Stimulated activated CD8-positive, alpha-beta memory T cell treated with anti-CD3 and anti-CD28 coated beads, Interleukin-4, amount 100 ng/mL, for 1 hour (primary cell): ENCODE results near the gene CLIC5.

ENCODE experiments used
- DNase-seq, 2 donors: peaks; one replicate each; pipeline ENCODE4 v3.0.0-alpha.2; 2020; ENCODE audit warnings: low read depth in 2 of 2, low spot score in 1 of 2

Gene CLIC5

DNA sequence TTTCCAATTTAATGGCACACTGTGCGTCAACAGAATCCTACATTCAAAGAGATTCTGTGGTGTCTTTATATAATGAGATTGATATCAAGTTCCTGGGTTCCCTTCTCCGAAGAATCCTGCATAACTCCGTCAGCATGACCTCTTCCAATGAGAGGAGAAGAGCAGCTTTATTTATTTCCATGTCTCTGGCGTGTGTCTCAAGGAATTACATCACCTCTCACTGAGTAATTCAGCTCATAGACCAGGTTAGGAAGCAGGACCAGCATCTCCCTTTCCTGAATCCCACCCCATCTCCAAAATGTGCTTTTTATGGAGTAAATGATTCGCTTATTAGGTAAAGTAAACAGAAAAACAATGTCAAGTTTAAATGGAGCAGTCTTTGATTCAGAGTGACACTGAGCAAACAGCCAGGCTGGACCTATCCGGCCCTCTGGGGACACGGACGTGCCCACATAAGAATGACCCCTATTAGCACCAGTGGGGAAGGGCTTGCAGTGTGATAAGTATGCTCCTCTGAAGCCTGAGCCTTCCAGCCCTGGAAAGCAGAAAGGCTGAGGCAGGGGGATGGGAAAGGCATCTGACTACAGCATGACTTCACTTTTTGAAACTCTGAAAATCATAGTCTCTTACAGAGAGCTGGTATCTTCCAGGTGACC lies 165.2 kb downstream of the CLIC5 start:
- no peak for DNase-seq

DNA sequence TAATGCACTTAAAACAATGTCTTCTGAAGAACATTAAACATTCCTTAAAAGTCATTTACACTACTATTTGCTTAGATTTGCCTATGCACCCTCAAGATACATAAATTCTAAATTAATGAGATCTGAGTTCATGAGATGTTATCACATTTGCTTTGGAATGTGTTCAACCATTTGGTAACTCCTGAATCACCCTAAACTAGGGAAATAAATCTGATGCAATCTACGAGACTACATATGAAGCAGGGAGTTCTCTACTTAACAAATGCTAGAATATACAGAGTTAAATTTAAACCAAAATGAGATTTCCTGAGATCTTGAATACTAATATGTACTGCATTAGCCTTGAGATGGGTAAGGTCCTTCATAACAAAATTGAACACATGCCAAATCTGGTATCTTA lies 170.1 kb downstream of the CLIC5 start:
- no peak for DNase-seq

DNA sequence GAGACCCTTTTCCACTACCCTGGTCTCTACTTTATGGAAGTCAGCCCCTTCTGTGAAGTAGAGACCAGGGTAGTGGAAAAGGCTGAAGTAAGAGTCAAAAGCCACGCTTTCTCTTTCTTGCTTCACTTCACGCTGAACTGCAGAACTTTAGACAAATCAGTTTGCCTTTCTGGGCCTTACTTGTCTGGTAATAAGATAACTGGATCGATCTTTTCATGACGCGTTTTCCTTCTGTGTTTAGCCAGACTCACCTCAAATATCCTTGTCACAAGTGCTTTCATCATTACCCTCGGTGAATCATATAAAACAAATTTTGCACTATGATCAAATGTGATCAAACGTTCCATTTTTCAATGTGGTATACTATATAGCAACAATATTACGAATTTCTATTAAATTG lies 170.7 kb downstream of the CLIC5 start:
- DNase-seq = no peak

DNA sequence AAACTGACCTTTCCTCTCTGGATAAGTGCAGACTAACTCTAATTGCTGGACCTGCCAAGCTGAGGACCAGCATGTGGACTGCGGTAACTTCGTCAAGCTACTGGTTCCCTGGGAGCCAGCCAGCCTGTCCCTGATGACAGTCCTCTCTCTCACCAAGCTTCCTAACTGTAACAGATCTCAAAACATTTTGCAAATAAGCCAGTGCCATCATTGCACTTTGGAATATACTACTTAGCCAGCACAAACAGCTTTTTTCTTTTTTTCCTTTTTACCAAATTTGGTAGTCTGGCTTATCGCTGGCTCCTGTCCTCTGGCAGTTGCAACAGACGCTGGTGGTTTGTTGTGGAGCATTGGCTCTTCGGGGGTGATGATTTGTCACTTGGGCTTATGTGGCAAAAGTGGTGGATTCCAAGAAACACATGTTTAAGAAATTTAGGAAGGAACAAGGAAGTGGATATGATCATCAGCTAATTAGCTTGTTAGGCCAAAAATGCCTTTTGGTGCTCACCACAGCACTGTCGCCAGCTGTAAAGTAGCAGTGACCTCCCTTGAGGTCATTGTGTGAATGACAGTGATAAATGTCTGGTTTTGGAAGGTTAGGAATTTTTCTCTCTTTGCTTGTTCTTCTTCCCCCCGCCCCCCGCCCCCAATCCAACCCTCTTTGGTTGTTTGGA lies 171.7 kb downstream of the CLIC5 start:
- no peak for DNase-seq

- DNase-seq = no peak
These were observed 174.6 kb downstream of the CLIC5 start for GRCh38 chr6:45841062-45841461.

GRCh38 chr6:45838996-45839395 lies 176.7 kb downstream of the CLIC5 start:
- no peak for DNase-seq

GRCh38 chr6:45838451-45838850 lies 177.2 kb downstream of the CLIC5 start:
- DNase-seq = no peak

- no peak for DNase-seq
These were observed 178.0 kb downstream of the CLIC5 start for GRCh38 chr6:45837541-45838200.

GRCh38 chr6:45836984-45837383 lies 178.7 kb downstream of the CLIC5 start:
- no peak for DNase-seq

GRCh38 chr6:45836438-45836824 lies 179.2 kb downstream of the CLIC5 start:
- no peak for DNase-seq

GRCh38 chr6:45835721-45836437 lies 179.8 kb downstream of the CLIC5 start:
- DNase-seq = no peak

DNA sequence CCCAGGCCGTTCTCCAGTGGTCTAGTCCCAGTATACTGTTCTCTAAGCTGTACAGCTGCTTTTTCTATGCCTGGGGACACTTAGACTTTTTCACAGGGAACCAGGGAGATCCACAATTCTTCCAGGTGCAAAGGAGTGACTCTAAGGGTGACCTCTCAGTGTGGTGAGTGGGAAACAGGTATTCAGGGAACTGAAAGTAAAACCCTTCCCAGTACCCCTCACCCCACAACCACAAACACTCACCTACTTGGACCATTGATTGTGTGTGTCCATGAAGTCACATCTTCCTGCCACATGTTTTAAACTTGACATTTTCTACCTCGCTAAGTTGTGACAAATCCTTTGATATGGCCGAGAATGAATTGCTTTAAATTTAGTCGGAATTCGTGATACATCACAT lies 183.6 kb downstream of the CLIC5 start:
- no peak for DNase-seq
